Mammary epithelial cell (primary cell): ENCODE results near the gene SEMA5A.

Experiments
- CTCF ChIP-seq, 2 donors: IDR thresholded peaks in 1 of 2; conservative IDR thresholded peaks in 1 of 2; 2 replicates each; pipeline ENCODE4 v1.5.1; 2011 to 2012; ENCODE audit warnings: inconsistent platforms in 2 of 2, low read length in 2 of 2, mild to moderate bottlenecking in 2 of 2, control low read depth in 1 of 2, low read depth in 1 of 2; ENCODE audit not compliant: insufficient read depth in 1 of 2; ENCODE audit errors: extremely low read depth in 1 of 2
- EZH2 ChIP-seq: IDR thresholded peaks from 2 replicates; pipeline ENCODE4 v1.6.1; 2012; ENCODE audit warnings: low read length, inconsistent platforms, borderline replicate concordance

- TF ChIP-seq CTCF (conservative IDR thresholded peaks at IDR 0.05 in 1 of 2, IDR thresholded peaks at IDR 0.05 in 1 of 2; ENCODE audit: extremely low read depth in 1 of 2, insufficient read depth in 1 of 2, low read depth in 1 of 2, low read length in 2 of 2): no peak
- TF ChIP-seq EZH2: no peak
These were observed 124.0 kb downstream of the SEMA5A start for GRCh38 chr5:9421884-9422283.
